Caco-2 (cell line): ENCODE results near the gene GPC1. TPM values are rescaled to one million over a fixed set of nuclear protein-coding genes. Genes with fewer than 3 reads are reported as not detected.

Source experiments
- BruUV-seq: library from RNA; stranded (reverse); fragments of 400-500 nt; replicated peaks from 2 replicates; lab custom pipeline; 2021; lab: Mats Ljungman, UMichigan
- CTCF ChIA-PET: fragments of 300-600 bp; sonication (Branson Sonifier 250); formaldehyde crosslinking; loops from one replicate; lab custom pipeline; 2022; ENCODE audit warnings: antibody characterized with exemption; lab: Charles Lee
- POLR2A ChIA-PET: fragments of 300-600 bp; sonication (Branson Sonifier 250); formaldehyde crosslinking; loops from one replicate; lab custom pipeline; 2022; ENCODE audit warnings: antibody characterized with exemption; lab: Charles Lee
- DNase-seq, 2 experiments: peaks; one replicate each; pipeline versions ENCODE4 v3.0.0 to v3.0.0-alpha.2; 2020 to 2022
- H3K27me3 ChIP-seq: replicated peaks from 2 replicates; pipeline ENCODE4 v1.6.0; 2011; ENCODE audit warnings: low read length; ENCODE audit not compliant: control insufficient read depth, insufficient read depth
- H3K36me3 ChIP-seq: 2 replicates; pipeline ENCODE4 v1.5.1; 2011; ENCODE audit warnings: low read length; ENCODE audit not compliant: control insufficient read depth, insufficient read depth
- H3K4me1 ChIP-seq: fragments of 250-450 bp; sonication (Bioruptor Pico); 2 replicates; pipeline ENCODE4 v1.5.1; 2020; ENCODE audit warnings: mild to moderate bottlenecking
- H3K4me3 ChIP-seq: 2 replicates; pipeline ENCODE4 v1.5.1; 2011; ENCODE audit warnings: low read depth, mild to moderate bottlenecking, control low read depth, low read length
- H3K9me3 ChIP-seq: fragments of 250-450 bp; sonication (Bioruptor Pico); 2 replicates; pipeline ENCODE4 v1.5.1; 2020; ENCODE audit warnings: mild to moderate bottlenecking, moderate library complexity
- H3K27ac Mint-ChIP-seq: one replicate; pipeline ENCODE4 v1.8.0; 2022; ENCODE audit warnings: mixed read lengths; ENCODE audit not compliant: unreplicated experiment
- H3K27me3 Mint-ChIP-seq: one replicate; pipeline ENCODE4 v1.8.0; 2022; ENCODE audit warnings: mixed read lengths; ENCODE audit not compliant: insufficient read depth, unreplicated experiment
- H3K36me3 Mint-ChIP-seq: one replicate; pipeline ENCODE4 v1.8.0; 2022; ENCODE audit warnings: mild to moderate bottlenecking, mixed read lengths; ENCODE audit not compliant: insufficient read depth, unreplicated experiment
- H3K4me1 Mint-ChIP-seq: one replicate; pipeline ENCODE4 v1.8.0; 2022; ENCODE audit warnings: low read depth, mixed read lengths; ENCODE audit not compliant: unreplicated experiment
- H3K4me3 Mint-ChIP-seq: one replicate; pipeline ENCODE4 v1.8.0; 2022; ENCODE audit warnings: mild to moderate bottlenecking, moderate library complexity, mixed read lengths; ENCODE audit not compliant: unreplicated experiment
- H3K9me3 Mint-ChIP-seq: one replicate; pipeline ENCODE4 v1.8.0; 2022; ENCODE audit warnings: mixed read lengths; ENCODE audit not compliant: unreplicated experiment
- CTCF ChIP-seq, 2 experiments: fragments of 200-600 bp in 1 of 2; IDR thresholded peaks; 1 replicate in 1 of 2; 2 replicates in 1 of 2; pipeline versions ENCODE4 v1.5.1 to v1.8.0; 2011 to 2022; ENCODE audit warnings: antibody characterized with exemption in 1 of 2, control low read depth in 1 of 2, inconsistent platforms in 1 of 2, low read depth in 1 of 2, low read length in 1 of 2, mild to moderate bottlenecking in 1 of 2, moderate library complexity in 1 of 2; ENCODE audit not compliant: insufficient read depth in 1 of 2, severe bottlenecking in 1 of 2, unreplicated experiment in 1 of 2
- intact Hi-C: fragments of 100-400 bp; cut with micrococcal nuclease; formaldehyde crosslinking; loops from one replicate; pipeline ENCODE4 v1.10.0; 2022; ENCODE audit not compliant: unreplicated experiment
- total RNA-seq: library from RNA; stranded (reverse); gene quantifications from 2 replicates; pipeline ENCODE4 v1.2.3, GENCODE V29; 2022

Gene GPC1
- total RNA-seq, 1 experiment from 2014 or later = 45.2 TPM

- DNase-seq = peak in 1 of 2 experiments; percentile 15
- intact Hi-C loops = no loop called here
- no peak for TF ChIP-seq CTCF (IDR thresholded peaks at IDR 0.05; ENCODE audit: insufficient read depth in 1 of 2, low read depth in 1 of 2, low read length in 1 of 2, severe bottlenecking in 1 of 2, unreplicated experiment in 1 of 2)
- Histone ChIP-seq H3K36me3 (no peaks in the 10 kb centered on the region), H3K4me1 (no peaks in the 10 kb centered on the region), H3K4me3 (no peak overlapping the region), H3K9me3 (no peaks in the 10 kb centered on the region), H3K27me3 (no peaks in the 10 kb centered on the region)
- BruUV-seq = no TSS peak
- Mint-ChIP-seq H3K4me3 (no peak overlapping the region), H3K27ac (no peak overlapping the region), H3K27me3 (no peaks in the 10 kb centered on the region), H3K4me1 (no peaks in the 10 kb centered on the region), H3K9me3 (no peaks in the 10 kb centered on the region), H3K36me3 (no peaks in the 10 kb centered on the region)
- CTCF ChIA-PET = no interaction called here
- POLR2A ChIA-PET = no interaction called here
Measured at GRCh38 chr2:240509667-240510512, 74.4 kb downstream of the GPC1 start.

GRCh38 chr2:240510513-240511210, 75.2 kb downstream of the GPC1 start:
- peak in 1 of 2 experiments; percentile 9 for DNase-seq
- no peaks in the 10 kb centered on the region for H3K36me3 Mint-ChIP-seq
- no peaks in the 10 kb centered on the region for H3K27me3 Mint-ChIP-seq
- TF ChIP-seq CTCF (IDR thresholded peaks at IDR 0.05; ENCODE audit: insufficient read depth in 1 of 2, low read depth in 1 of 2, low read length in 1 of 2, severe bottlenecking in 1 of 2, unreplicated experiment in 1 of 2) = no peak
- no peaks in the 10 kb centered on the region for H3K27me3 ChIP-seq
- intact Hi-C loops = no loop called here
- H3K27ac Mint-ChIP-seq = no peak overlapping the region
- no peaks in the 10 kb centered on the region for H3K4me1 Mint-ChIP-seq
- no peak overlapping the region for H3K4me3 ChIP-seq
- BruUV-seq = no TSS peak
- no peaks in the 10 kb centered on the region for H3K9me3 Mint-ChIP-seq
- CTCF ChIA-PET = no interaction called here
- H3K9me3 ChIP-seq = no peaks in the 10 kb centered on the region
- POLR2A ChIA-PET = no interaction called here
- H3K4me1 ChIP-seq = no peaks in the 10 kb centered on the region
- H3K36me3 ChIP-seq = no peaks in the 10 kb centered on the region
- H3K4me3 Mint-ChIP-seq = no peak overlapping the region

- no peaks in the 10 kb centered on the region for H3K36me3 Mint-ChIP-seq
- H3K4me3 Mint-ChIP-seq = no peak overlapping the region
- H3K27ac Mint-ChIP-seq = no peak overlapping the region
- Histone ChIP-seq H3K27me3 (no peaks in the 10 kb centered on the region), H3K4me1 (no peaks in the 10 kb centered on the region), H3K36me3 (no peaks in the 10 kb centered on the region), H3K9me3 (no peaks in the 10 kb centered on the region), H3K4me3 (no peak overlapping the region)
- TF ChIP-seq CTCF (IDR thresholded peaks at IDR 0.05; ENCODE audit: insufficient read depth in 1 of 2, low read depth in 1 of 2, low read length in 1 of 2, severe bottlenecking in 1 of 2, unreplicated experiment in 1 of 2) = no peak
- BruUV-seq = no TSS peak
- no peaks in the 10 kb centered on the region for H3K4me1 Mint-ChIP-seq
- no peaks in the 10 kb centered on the region for H3K9me3 Mint-ChIP-seq
- ChIA-PET POLR2A (no interaction called here), CTCF (no interaction called here)
- H3K27me3 Mint-ChIP-seq = no peaks in the 10 kb centered on the region
- DNase-seq = peak in 1 of 2 experiments; percentile 9
- intact Hi-C loops = no loop called here
Measured at GRCh38 chr2:240511351-240512108, 76.1 kb downstream of the GPC1 start.
